Neural cell (in vitro differentiated cells): Measurements from ENCODE around the gene UCP3. TPM values are rescaled to one million over a fixed set of nuclear protein-coding genes. Genes with fewer than 3 reads are reported as not detected.

ENCODE experiments used
- H2AFZ ChIP-seq: fragments of 200-600, 300-800 bp; sonication (generic), shearing (Covaris generic); 2 replicates; pipeline ENCODE4 v1.6.0; 2014; ENCODE audit warnings: low read depth, mild to moderate bottlenecking, antibody characterized with exemption, low read length, moderate library complexity
- H3F3A ChIP-seq: fragments of 200-600 bp; shearing (Covaris generic); 2 replicates; pipeline ENCODE4 v1.6.1; 2016; ENCODE audit warnings: mild to moderate bottlenecking, moderate library complexity, mixed read lengths, antibody characterized with exemption, low read length; ENCODE audit not compliant: insufficient read depth, poor library complexity, severe bottlenecking
- H3K27ac ChIP-seq: fragments of 200-600, 300-800 bp; sonication (generic), shearing (Covaris generic); 2 replicates; pipeline ENCODE4 v1.5.1; 2014; ENCODE audit warnings: mild to moderate bottlenecking, low read length, moderate library complexity
- H3K27me3 ChIP-seq: fragments of 300-800, 200-600 bp; sonication (generic), shearing (Covaris generic); 2 replicates; pipeline ENCODE4 v1.6.0; 2014; ENCODE audit warnings: mild to moderate bottlenecking, low read depth, low read length, moderate library complexity; ENCODE audit not compliant: insufficient read depth
- H3K36me3 ChIP-seq: fragments of 300-800, 200-600 bp; sonication (generic), shearing (Covaris generic); 2 replicates; pipeline ENCODE4 v1.5.1; 2014; ENCODE audit warnings: mild to moderate bottlenecking, antibody characterized with exemption, low read length, moderate library complexity; ENCODE audit not compliant: insufficient read depth
- H3K4me2 ChIP-seq: fragments of 300-800, 200-600 bp; sonication (generic), shearing (Covaris generic); 2 replicates; pipeline ENCODE4 v1.6.0; 2014; ENCODE audit warnings: mild to moderate bottlenecking, low read length
- H3K4me3 ChIP-seq: fragments of 300-800, 200-600 bp; sonication (generic), shearing (Covaris generic); 2 replicates; pipeline ENCODE4 v1.5.1; 2014; ENCODE audit warnings: mild to moderate bottlenecking, low read length, moderate library complexity
- H3K79me2 ChIP-seq: fragments of 200-600 bp; shearing (Covaris generic); replicated peaks from 2 replicates; pipeline ENCODE4 v1.6.0; 2014; ENCODE audit warnings: mild to moderate bottlenecking, low read length, moderate library complexity; ENCODE audit not compliant: insufficient read depth
- H3K9ac ChIP-seq: fragments of 300-800, 200-600 bp; sonication (generic), shearing (Covaris generic); 2 replicates; pipeline ENCODE4 v1.6.1; 2016; ENCODE audit warnings: mild to moderate bottlenecking, low read length, mixed read lengths
- H3K9me2 ChIP-seq: fragments of 200-600 bp; shearing (Covaris generic); 2 replicates; pipeline ENCODE4 v1.6.1; 2016; ENCODE audit warnings: mild to moderate bottlenecking, low read length, mixed read lengths; ENCODE audit not compliant: insufficient read depth
- H3K9me3 ChIP-seq: fragments of 200-600, 300-800 bp; sonication (generic), shearing (Covaris generic); 2 replicates; pipeline ENCODE4 v1.6.1; 2016; ENCODE audit warnings: mild to moderate bottlenecking, mixed run types, low read length, moderate library complexity, mixed read lengths
- H4K20me1 ChIP-seq: fragments of 200-600 bp; shearing (Covaris generic); 2 replicates; pipeline ENCODE4 v1.6.1; 2016; ENCODE audit warnings: mild to moderate bottlenecking, mixed run types; ENCODE audit not compliant: insufficient read depth
- EP300 ChIP-seq: fragments of 450-650 bp; conservative IDR thresholded peaks from 2 replicates; pipeline ENCODE4 v1.6.1; 2014; ENCODE audit warnings: antibody characterized with exemption, mild to moderate bottlenecking, moderate library complexity; ENCODE audit not compliant: poor library complexity, severe bottlenecking
- EZH2 ChIP-seq: fragments of 200-600, 300-800 bp; shearing (Covaris generic), sonication (generic); IDR thresholded peaks from 2 replicates; pipeline ENCODE4 v1.6.1; 2014; ENCODE audit warnings: antibody characterized with exemption, low read length, borderline replicate concordance, mild to moderate bottlenecking; ENCODE audit not compliant: insufficient read depth, poor library complexity, severe bottlenecking
- MXI1 ChIP-seq: fragments of 450-650 bp; conservative IDR thresholded peaks from 2 replicates; pipeline ENCODE4 v1.6.1; 2014; ENCODE audit warnings: antibody characterized with exemption, mild to moderate bottlenecking; ENCODE audit not compliant: poor library complexity, severe bottlenecking
- POLR2AphosphoS5 ChIP-seq: IDR thresholded peaks from 2 replicates; pipeline ENCODE4 v1.6.1; 2012
- RAD21 ChIP-seq: fragments of 450-650 bp; conservative IDR thresholded peaks from 2 replicates; pipeline ENCODE4 v1.6.1; 2014; ENCODE audit warnings: antibody characterized with exemption, mild to moderate bottlenecking, moderate library complexity
- SMC3 ChIP-seq: fragments of 450-650 bp; conservative IDR thresholded peaks from 2 replicates; pipeline ENCODE4 v1.6.1; 2014; ENCODE audit warnings: antibody characterized with exemption, mild to moderate bottlenecking, moderate library complexity; ENCODE audit not compliant: poor library complexity
- TAF1 ChIP-seq: IDR thresholded peaks from 2 replicates; pipeline ENCODE4 v1.6.1; 2012; ENCODE audit warnings: low read depth
- polyA plus RNA-seq: library from polyadenylated mRNA; depleted of rRNA; stranded (reverse); fragments of >200 nt; gene quantifications from 2 replicates; pipeline ENCODE4 v1.2.3, GENCODE V29; 2014
- TF ChIP-seq, protein P1 (sequence below): IDR thresholded peaks from 2 replicates; pipeline ENCODE4 v1.6.1; 2012; ENCODE audit warnings: borderline replicate concordance
- TF ChIP-seq, protein P2 (sequence below): fragments of 450-650 bp; IDR thresholded peaks from 2 replicates; pipeline ENCODE4 v1.5.1; 2014; ENCODE audit warnings: antibody characterized with exemption, mild to moderate bottlenecking, moderate library complexity; ENCODE audit not compliant: poor library complexity, severe bottlenecking

The UCP3 gene
- polyA plus RNA-seq, 1 donor from 2014 or later, result 7.8 TPM

DNA sequence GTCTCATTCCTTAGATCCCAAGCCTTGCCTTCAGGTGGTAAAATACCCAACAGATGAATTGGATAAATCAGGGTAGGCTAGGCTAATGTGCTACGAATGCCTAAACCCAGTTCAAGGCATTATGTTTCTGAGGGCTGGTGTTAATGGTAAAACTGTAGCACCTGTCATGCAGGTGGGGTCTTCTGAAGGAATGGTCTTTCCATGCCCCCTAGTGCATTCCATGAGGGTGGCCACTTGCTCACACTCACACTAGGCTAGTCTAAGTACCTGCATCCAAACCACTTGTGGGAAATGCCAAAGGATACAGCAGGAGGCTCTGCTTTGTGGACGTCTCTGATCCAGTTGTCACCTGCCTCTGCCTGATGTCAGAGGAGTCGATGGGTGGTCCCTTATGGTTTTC lies 24.2 kb upstream of the UCP3 start:
- H3K9me3 ChIP-seq, result no peaks in the 10 kb centered on the region
- H3K4me3 ChIP-seq, result no peak overlapping the region
- no peaks in the 10 kb centered on the region for H3K79me2 ChIP-seq
- no peak overlapping the region for H3K9ac ChIP-seq
- H3K4me2 ChIP-seq, result no peak overlapping the region
- TF ChIP-seq EZH2 (no peak), POLR2AphosphoS5 (no peak), TAF1 (no peak), RAD21 (no peak), SMC3 (no peak), EP300 (no peak), MXI1 (no peak)
- TF ChIP-seq, protein P1, sequence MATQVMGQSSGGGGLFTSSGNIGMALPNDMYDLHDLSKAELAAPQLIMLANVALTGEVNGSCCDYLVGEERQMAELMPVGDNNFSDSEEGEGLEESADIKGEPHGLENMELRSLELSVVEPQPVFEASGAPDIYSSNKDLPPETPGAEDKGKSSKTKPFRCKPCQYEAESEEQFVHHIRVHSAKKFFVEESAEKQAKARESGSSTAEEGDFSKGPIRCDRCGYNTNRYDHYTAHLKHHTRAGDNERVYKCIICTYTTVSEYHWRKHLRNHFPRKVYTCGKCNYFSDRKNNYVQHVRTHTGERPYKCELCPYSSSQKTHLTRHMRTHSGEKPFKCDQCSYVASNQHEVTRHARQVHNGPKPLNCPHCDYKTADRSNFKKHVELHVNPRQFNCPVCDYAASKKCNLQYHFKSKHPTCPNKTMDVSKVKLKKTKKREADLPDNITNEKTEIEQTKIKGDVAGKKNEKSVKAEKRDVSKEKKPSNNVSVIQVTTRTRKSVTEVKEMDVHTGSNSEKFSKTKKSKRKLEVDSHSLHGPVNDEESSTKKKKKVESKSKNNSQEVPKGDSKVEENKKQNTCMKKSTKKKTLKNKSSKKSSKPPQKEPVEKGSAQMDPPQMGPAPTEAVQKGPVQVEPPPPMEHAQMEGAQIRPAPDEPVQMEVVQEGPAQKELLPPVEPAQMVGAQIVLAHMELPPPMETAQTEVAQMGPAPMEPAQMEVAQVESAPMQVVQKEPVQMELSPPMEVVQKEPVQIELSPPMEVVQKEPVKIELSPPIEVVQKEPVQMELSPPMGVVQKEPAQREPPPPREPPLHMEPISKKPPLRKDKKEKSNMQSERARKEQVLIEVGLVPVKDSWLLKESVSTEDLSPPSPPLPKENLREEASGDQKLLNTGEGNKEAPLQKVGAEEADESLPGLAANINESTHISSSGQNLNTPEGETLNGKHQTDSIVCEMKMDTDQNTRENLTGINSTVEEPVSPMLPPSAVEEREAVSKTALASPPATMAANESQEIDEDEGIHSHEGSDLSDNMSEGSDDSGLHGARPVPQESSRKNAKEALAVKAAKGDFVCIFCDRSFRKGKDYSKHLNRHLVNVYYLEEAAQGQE, result no peak
- TF ChIP-seq, protein P2, sequence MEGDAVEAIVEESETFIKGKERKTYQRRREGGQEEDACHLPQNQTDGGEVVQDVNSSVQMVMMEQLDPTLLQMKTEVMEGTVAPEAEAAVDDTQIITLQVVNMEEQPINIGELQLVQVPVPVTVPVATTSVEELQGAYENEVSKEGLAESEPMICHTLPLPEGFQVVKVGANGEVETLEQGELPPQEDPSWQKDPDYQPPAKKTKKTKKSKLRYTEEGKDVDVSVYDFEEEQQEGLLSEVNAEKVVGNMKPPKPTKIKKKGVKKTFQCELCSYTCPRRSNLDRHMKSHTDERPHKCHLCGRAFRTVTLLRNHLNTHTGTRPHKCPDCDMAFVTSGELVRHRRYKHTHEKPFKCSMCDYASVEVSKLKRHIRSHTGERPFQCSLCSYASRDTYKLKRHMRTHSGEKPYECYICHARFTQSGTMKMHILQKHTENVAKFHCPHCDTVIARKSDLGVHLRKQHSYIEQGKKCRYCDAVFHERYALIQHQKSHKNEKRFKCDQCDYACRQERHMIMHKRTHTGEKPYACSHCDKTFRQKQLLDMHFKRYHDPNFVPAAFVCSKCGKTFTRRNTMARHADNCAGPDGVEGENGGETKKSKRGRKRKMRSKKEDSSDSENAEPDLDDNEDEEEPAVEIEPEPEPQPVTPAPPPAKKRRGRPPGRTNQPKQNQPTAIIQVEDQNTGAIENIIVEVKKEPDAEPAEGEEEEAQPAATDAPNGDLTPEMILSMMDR, result no peak
- H4K20me1 ChIP-seq, result no peaks in the 10 kb centered on the region
- H3K36me3 ChIP-seq, result peaks cover 1% of the 10 kb centered on the region
- H3K27ac ChIP-seq, result no peak overlapping the region
- no peaks in the 10 kb centered on the region for H3K9me2 ChIP-seq
- H3F3A ChIP-seq, result no peaks in the 10 kb centered on the region
- H3K27me3 ChIP-seq, result no peaks in the 10 kb centered on the region
- H2AFZ ChIP-seq, result no peak overlapping the region

DNA sequence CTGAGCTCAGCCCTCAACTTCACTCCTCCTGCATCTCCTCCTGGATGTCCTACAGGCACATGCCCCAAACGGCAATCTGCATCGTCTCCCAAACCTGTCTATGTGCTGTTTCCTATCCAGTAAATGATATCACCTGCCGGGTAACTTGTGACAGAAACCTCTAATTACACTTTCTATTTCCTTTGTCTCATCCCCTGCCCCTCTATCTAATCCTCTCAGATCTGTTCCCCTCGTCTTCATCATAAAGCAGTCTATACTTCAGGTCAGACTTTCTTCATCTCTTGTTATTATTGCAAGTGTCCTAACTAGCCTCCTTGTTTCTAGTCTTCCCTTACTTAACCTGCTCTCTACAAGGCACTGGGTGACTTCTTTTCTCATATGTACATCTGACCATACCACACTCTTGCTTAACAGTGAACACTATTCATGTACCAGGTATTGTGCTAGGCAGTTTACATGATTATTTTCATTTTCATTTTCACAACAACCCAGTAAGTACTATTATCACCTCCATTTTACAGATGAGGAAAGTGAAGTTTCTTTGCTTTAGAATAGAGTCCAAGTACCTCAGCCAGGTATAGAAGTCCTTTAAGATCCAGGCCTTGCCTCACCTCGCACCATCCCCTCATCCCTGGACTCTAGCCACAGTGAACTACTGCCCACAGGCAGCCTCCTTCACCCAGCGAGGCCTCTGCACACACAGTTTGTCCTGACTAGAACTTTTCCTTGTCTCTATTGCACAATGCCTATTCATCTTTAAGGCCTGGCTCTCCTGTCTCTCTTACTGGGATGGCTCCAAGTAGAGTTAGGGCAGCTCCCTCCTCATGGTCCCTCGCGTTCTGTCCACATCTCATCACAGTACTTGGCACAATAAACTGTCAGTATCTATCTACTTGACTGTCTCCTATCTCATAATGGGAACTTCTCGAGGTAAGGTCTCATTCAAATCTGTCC lies 22.1 kb upstream of the UCP3 start:
- Histone ChIP-seq H3K36me3 (no peaks in the 10 kb centered on the region), H3K27ac (no peak overlapping the region), H2AFZ (no peak overlapping the region), H3K4me3 (no peak overlapping the region), H3K79me2 (no peaks in the 10 kb centered on the region), H3K9me3 (no peaks in the 10 kb centered on the region), H4K20me1 (no peaks in the 10 kb centered on the region), H3F3A (no peaks in the 10 kb centered on the region), H3K9ac (no peak overlapping the region), H3K27me3 (no peaks in the 10 kb centered on the region), H3K4me2 (no peak overlapping the region), H3K9me2 (no peaks in the 10 kb centered on the region)
- TF ChIP-seq EP300 (no peak), POLR2AphosphoS5 (no peak), MXI1 (no peak), SMC3 (no peak), EZH2 (no peak), TAF1 (no peak), RAD21 (no peak)
- TF ChIP-seq, protein P2, result no peak
- TF ChIP-seq, protein P1, result no peak
